OCI-LY3 (cell line): Measurements from ENCODE around the gene OR10AD1.

Source experiments
- H2AFZ ChIP-seq: fragments of 200-600, 300-600 bp; shearing (Covaris generic); 2 replicates; pipeline ENCODE4 v1.6.0; 2014; ENCODE audit warnings: antibody characterized with exemption, low read depth, low read length
- H3K27ac ChIP-seq: fragments of 200-600, 300-600 bp; sonication (generic); 2 replicates; pipeline ENCODE4 v1.5.1; 2014; ENCODE audit warnings: mild to moderate bottlenecking, low read length, moderate library complexity, mixed read lengths
- H3K27me3 ChIP-seq: fragments of 200-600, 300-600 bp; sonication (generic); 2 replicates; pipeline ENCODE4 v1.6.1; 2014; ENCODE audit warnings: low read depth, low read length, mixed read lengths
- H3K36me3 ChIP-seq: fragments of 200-600, 300-600 bp; sonication (generic); replicated peaks from 2 replicates; pipeline ENCODE3; 2014; ENCODE audit warnings: low read depth, low read length, mixed read lengths
- H3K4me1 ChIP-seq: fragments of 300-600, 200-600 bp; sonication (generic); 2 replicates; pipeline ENCODE4 v1.6.1; 2014; ENCODE audit warnings: low read length, mixed read lengths
- H3K4me2 ChIP-seq: fragments of 200-600, 300-600 bp; sonication (generic); 2 replicates; pipeline ENCODE4 v1.6.1; 2014; ENCODE audit warnings: low read length, mixed read lengths
- H3K4me3 ChIP-seq: fragments of 300-600, 200-600 bp; sonication (generic); 2 replicates; pipeline ENCODE4 v1.5.1; 2014; ENCODE audit warnings: antibody characterized with exemption, mild to moderate bottlenecking, low read length, moderate library complexity
- H3K79me2 ChIP-seq: fragments of 300-600, 200-600 bp; shearing (Covaris generic); 2 replicates; pipeline ENCODE4 v1.6.1; 2014; ENCODE audit warnings: mild to moderate bottlenecking, low read length, mixed read lengths
- H3K9ac ChIP-seq: fragments of 300-600, 200-600 bp; shearing (Covaris generic); 2 replicates; pipeline ENCODE4 v1.6.0; 2014; ENCODE audit warnings: mild to moderate bottlenecking, low read length, moderate library complexity
- H3K9me3 ChIP-seq: fragments of 200-600, 300-600 bp; shearing (Covaris generic); 2 replicates; pipeline ENCODE4 v1.6.1; 2014; ENCODE audit warnings: low read length, mixed read lengths; ENCODE audit not compliant: insufficient read depth
- H4K20me1 ChIP-seq: fragments of 200-600, 300-600 bp; sonication (generic); 2 replicates; pipeline ENCODE4 v1.6.1; 2016; ENCODE audit warnings: low read length, mixed read lengths; ENCODE audit not compliant: insufficient read depth
- CTCF ChIP-seq: fragments of 200-600, 300-600 bp; sonication (generic); IDR thresholded peaks from 2 replicates; pipeline ENCODE4 v1.5.1; 2014; ENCODE audit warnings: antibody characterized with exemption, low read length, low read depth
- EZH2phosphoT487 ChIP-seq: fragments of 200-600 bp; shearing (Covaris generic); IDR thresholded peaks from 2 replicates; pipeline ENCODE4 v1.6.1; 2018; ENCODE audit warnings: antibody characterized with exemption, mixed run types, low read depth

The OR10AD1 gene

GRCh38 chr12:48189331-48190125 lies 13.6 kb downstream of the OR10AD1 start:
- H3K9me3 ChIP-seq = no peaks in the 10 kb centered on the region
- H3K4me3 ChIP-seq = no peak overlapping the region
- TF ChIP-seq EZH2phosphoT487 (no peak), CTCF (peak; percentile 82)
- no peak overlapping the region for H3K4me2 ChIP-seq
- no peak overlapping the region for H2AFZ ChIP-seq
- no peak overlapping the region for H3K27ac ChIP-seq
- H4K20me1 ChIP-seq = no peaks in the 10 kb centered on the region
- H3K36me3 ChIP-seq = no peaks in the 10 kb centered on the region
- no peak overlapping the region for H3K9ac ChIP-seq
- no peaks in the 10 kb centered on the region for H3K79me2 ChIP-seq
- peaks cover 22% of the 10 kb centered on the region for H3K4me1 ChIP-seq
- peaks cover 3% of the 10 kb centered on the region; the same call in 1 of the 2 replicates for H3K27me3 ChIP-seq

- no peak overlapping the region for H3K4me2 ChIP-seq
- H3K27me3 ChIP-seq = peaks cover 3% of the 10 kb centered on the region; the same call in 1 of the 2 replicates
- no peaks in the 10 kb centered on the region for H4K20me1 ChIP-seq
Measured at GRCh38 chr12:48187916-48188695, 15.0 kb downstream of the OR10AD1 start.

GRCh38 chr12:48185181-48185919 lies 17.7 kb downstream of the OR10AD1 start:
- H3K9me3 ChIP-seq = no peaks in the 10 kb centered on the region
- peaks cover 26% of the 10 kb centered on the region for H3K4me1 ChIP-seq
- TF ChIP-seq CTCF = no peak
- TF ChIP-seq EZH2phosphoT487 = no peak
- peak overlapping the region; percentile 47 for H3K4me2 ChIP-seq
- no peaks in the 10 kb centered on the region for H4K20me1 ChIP-seq
- H3K79me2 ChIP-seq = no peaks in the 10 kb centered on the region
- peak overlapping the region; percentile 52; the same call in 1 of the 2 replicates for H2AFZ ChIP-seq
- H3K36me3 ChIP-seq = no peaks in the 10 kb centered on the region
- no peak overlapping the region for H3K9ac ChIP-seq
- peaks cover 16% of the 10 kb centered on the region for H3K27me3 ChIP-seq
- H3K27ac ChIP-seq = no peak overlapping the region
- peak overlapping the region; percentile 29; the same call in 1 of the 2 replicates for H3K4me3 ChIP-seq

More at GRCh38 chr12:48187916-48188695, 15.0 kb downstream of the OR10AD1 start:
- Histone ChIP-seq H3K27ac (no peak overlapping the region), H3K4me1 (peaks cover 22% of the 10 kb centered on the region), H3K9ac (no peak overlapping the region), H3K79me2 (no peaks in the 10 kb centered on the region), H2AFZ (no peak overlapping the region), H3K4me3 (no peak overlapping the region), H3K9me3 (no peaks in the 10 kb centered on the region), H3K36me3 (no peaks in the 10 kb centered on the region)
- TF ChIP-seq CTCF = no peak
- no peak for TF ChIP-seq EZH2phosphoT487

GRCh38 chr12:48184549-48184922 lies 18.6 kb downstream of the OR10AD1 start:
- Histone ChIP-seq H3K36me3 (no peaks in the 10 kb centered on the region), H3K4me1 (peaks cover 22% of the 10 kb centered on the region), H4K20me1 (no peaks in the 10 kb centered on the region), H3K27ac (no peak overlapping the region), H3K4me3 (no peak overlapping the region), H2AFZ (no peak overlapping the region), H3K27me3 (peaks cover 16% of the 10 kb centered on the region), H3K9me3 (no peaks in the 10 kb centered on the region), H3K4me2 (no peak overlapping the region), H3K79me2 (no peaks in the 10 kb centered on the region), H3K9ac (no peak overlapping the region)
- no peak for TF ChIP-seq CTCF
- TF ChIP-seq EZH2phosphoT487 = no peak
